WTC11 (cell line): ENCODE data around the gene C17orf113. TPM values are rescaled to one million over a fixed set of nuclear protein-coding genes. Genes with fewer than 3 reads are reported as not detected.

Experiments used
- ATAC-seq: fragments of 200-7000 bp; cut with Tn5 transposase; 2 replicates; pipeline ENCODE4 v1.10.0; 2021; ENCODE audit warnings: mild to moderate bottlenecking, moderate library complexity
- CTCF ChIA-PET: fragments of 300-600 bp; sonication (Branson Sonifier 250); formaldehyde crosslinking; loops from one replicate; lab custom pipeline; 2021; ENCODE audit warnings: antibody characterized with exemption; lab: Charles Lee
- POLR2A ChIA-PET: fragments of 350-600 bp; sonication (Branson Sonifier 250); formaldehyde crosslinking; loops from one replicate; lab custom pipeline; 2021; ENCODE audit warnings: antibody characterized with exemption; lab: Charles Lee
- DNase-seq: peaks from one replicate; pipeline ENCODE4 v3.0.0; 2021; ENCODE audit warnings: low spot score
- H3K27ac Mint-ChIP-seq: 2 replicates; pipeline ENCODE4 v1.8.0; 2021; ENCODE audit warnings: mixed read lengths
- H3K27me3 Mint-ChIP-seq: 2 replicates; pipeline ENCODE4 v1.8.0; 2021; ENCODE audit warnings: low read depth, mild to moderate bottlenecking, moderate library complexity, mixed read lengths
- H3K36me3 Mint-ChIP-seq: 2 replicates; pipeline ENCODE4 v1.8.0; 2021; ENCODE audit warnings: mixed read lengths
- H3K4me1 Mint-ChIP-seq: 2 replicates; pipeline ENCODE4 v1.8.0; 2022; ENCODE audit warnings: mixed read lengths
- H3K4me3 Mint-ChIP-seq: 2 replicates; pipeline ENCODE4 v1.8.0; 2021; ENCODE audit warnings: mild to moderate bottlenecking, moderate library complexity, mixed read lengths
- H3K9me3 Mint-ChIP-seq: 2 replicates; pipeline ENCODE4 v1.8.0; 2021; ENCODE audit warnings: mixed read lengths
- ATF3 ChIP-seq: sonication (generic); formaldehyde crosslinking; conservative IDR thresholded peaks from 2 replicates; pipeline ENCODE4 v1.8.1; 2022; ENCODE audit warnings: mild to moderate bottlenecking, missing genetic modification reagents
- CBFB ChIP-seq: sonication (generic); formaldehyde crosslinking; IDR thresholded peaks from 2 replicates; pipeline ENCODE4 v1.8.1; 2022; ENCODE audit warnings: mild to moderate bottlenecking, low read depth, missing genetic modification reagents
- CTCF ChIP-seq: fragments of 200-600 bp; IDR thresholded peaks from 2 replicates; pipeline ENCODE4 v1.8.0; 2022; ENCODE audit warnings: antibody characterized with exemption
- E2F1 ChIP-seq: sonication (generic); formaldehyde crosslinking; IDR thresholded peaks from 2 replicates; pipeline ENCODE4 v1.8.0; 2022; ENCODE audit warnings: mild to moderate bottlenecking, missing genetic modification reagents
- ESRRA ChIP-seq: sonication (generic); formaldehyde crosslinking; IDR thresholded peaks from 2 replicates; pipeline ENCODE4 v1.8.1; 2022; ENCODE audit warnings: mild to moderate bottlenecking, missing genetic modification reagents, borderline replicate concordance
- FOXP4 ChIP-seq: sonication (generic); formaldehyde crosslinking; IDR thresholded peaks from 2 replicates; pipeline ENCODE4 v1.8.0; 2022; ENCODE audit warnings: mild to moderate bottlenecking, missing genetic modification reagents
- HMGXB4 ChIP-seq: sonication (generic); formaldehyde crosslinking; IDR thresholded peaks from 2 replicates; pipeline ENCODE4 v1.8.1; 2023; ENCODE audit warnings: mild to moderate bottlenecking, moderate library complexity, missing genetic modification reagents
- IRF1 ChIP-seq: sonication (generic); formaldehyde crosslinking; IDR thresholded peaks from 2 replicates; pipeline ENCODE4 v1.8.0; 2023; ENCODE audit warnings: missing genetic modification reagents
- KAT7 ChIP-seq: sonication (generic); formaldehyde crosslinking; IDR thresholded peaks from 2 replicates; pipeline ENCODE4 v1.8.1; 2023; ENCODE audit warnings: missing genetic modification reagents, mild to moderate bottlenecking, borderline replicate concordance
- NFATC4 ChIP-seq: fragments of 250-450 bp; sonication (Bioruptor Pico); IDR thresholded peaks from 2 replicates; pipeline ENCODE4 v1.9.0; 2021; ENCODE audit warnings: mild to moderate bottlenecking
- NFE2L1 ChIP-seq: sonication (generic); formaldehyde crosslinking; IDR thresholded peaks from 2 replicates; pipeline ENCODE4 v1.8.1; 2023; ENCODE audit warnings: missing genetic modification reagents
- SMAD4 ChIP-seq: sonication (generic); formaldehyde crosslinking; IDR thresholded peaks from 2 replicates; pipeline ENCODE4 v1.8.0; 2022; ENCODE audit warnings: mild to moderate bottlenecking, missing genetic modification reagents
- SOX15 ChIP-seq: fragments of 250-450 bp; sonication (Bioruptor Pico); IDR thresholded peaks from 2 replicates; pipeline ENCODE4 v1.9.0; 2021; ENCODE audit warnings: mild to moderate bottlenecking
- TCF7 ChIP-seq: sonication (generic); formaldehyde crosslinking; IDR thresholded peaks from 2 replicates; pipeline ENCODE4 v1.8.0; 2022; ENCODE audit warnings: mild to moderate bottlenecking, low read depth, missing genetic modification reagents, moderate library complexity
- TEAD4 ChIP-seq: sonication (generic); formaldehyde crosslinking; IDR thresholded peaks from 2 replicates; pipeline ENCODE4 v1.8.0; 2022; ENCODE audit warnings: mild to moderate bottlenecking, missing genetic modification reagents
- TP53 ChIP-seq: sonication (generic); formaldehyde crosslinking; IDR thresholded peaks from 2 replicates; pipeline ENCODE4 v1.8.1; 2023; ENCODE audit warnings: mild to moderate bottlenecking, missing genetic modification reagents
- USF2 ChIP-seq: sonication (generic); formaldehyde crosslinking; IDR thresholded peaks from 2 replicates; pipeline ENCODE4 v1.8.1; 2023; ENCODE audit warnings: mild to moderate bottlenecking, missing genetic modification reagents, moderate library complexity
- ZBTB43 ChIP-seq: sonication (generic); formaldehyde crosslinking; IDR thresholded peaks from 2 replicates; pipeline ENCODE4 v1.8.1; 2023; ENCODE audit warnings: mild to moderate bottlenecking, missing genetic modification reagents
- ZNF281 ChIP-seq: sonication (generic); formaldehyde crosslinking; IDR thresholded peaks from 2 replicates; pipeline ENCODE4 v1.8.0; 2023; ENCODE audit warnings: mild to moderate bottlenecking, missing genetic modification reagents
- ZNF512 ChIP-seq: sonication (generic); formaldehyde crosslinking; IDR thresholded peaks from 2 replicates; pipeline ENCODE4 v1.8.1; 2022; ENCODE audit warnings: missing genetic modification reagents, borderline replicate concordance
- total RNA-seq: library from RNA; stranded (reverse); gene quantifications from 3 replicates; pipeline ENCODE4 v1.2.3, GENCODE V29; 2021

The C17orf113 gene
- total RNA-seq, 1 experiment from 2014 or later = 1.9 TPM

- H3K4me3 Mint-ChIP-seq = no peak overlapping the region
- ChIA-PET CTCF (interaction anchor here (0.6 to 2.6 kb wide), 3 partner anchors 8 to 366 kb away, joined by 4 to 11 read pairs (median 5); no protein-coding TSS in a partner anchor), POLR2A (interaction anchor here (0.6 kb wide), 1 partner anchor 28 kb away, joined by 5 read pairs; no protein-coding TSS in a partner anchor)
- no peak for TF ChIP-seq HMGXB4 (CRISPR knock-in tag)
- TF ChIP-seq KAT7 (CRISPR knock-in tag) = no peak
- no peak for TF ChIP-seq SOX15 (CRISPR knock-in tag)
- TF ChIP-seq TCF7 (CRISPR knock-in tag) = no peak
- no peak for TF ChIP-seq ESRRA (CRISPR knock-in tag)
- TF ChIP-seq ZNF281 (CRISPR knock-in tag) = no peak
- TF ChIP-seq TP53 (CRISPR knock-in tag) = no peak
- no peak for TF ChIP-seq ATF3
- no peak for TF ChIP-seq SMAD4 (CRISPR knock-in tag)
- TF ChIP-seq E2F1 (CRISPR knock-in tag) = no peak
- TF ChIP-seq ZBTB43 (CRISPR knock-in tag) = no peak
- TF ChIP-seq CBFB (CRISPR knock-in tag) = no peak
- no peak for TF ChIP-seq ZNF512 (CRISPR knock-in tag)
- TF ChIP-seq FOXP4 = no peak
- no peak for TF ChIP-seq IRF1 (CRISPR knock-in tag)
- no peak for TF ChIP-seq CTCF
- TF ChIP-seq NFE2L1 = no peak
- no peak for TF ChIP-seq NFATC4
- TF ChIP-seq USF2 (CRISPR knock-in tag) = no peak
- no peak for TF ChIP-seq TEAD4 (CRISPR knock-in tag)
- TF ChIP-seq, all 79 proteins: peak for 0
- peaks cover 23% of the 10 kb centered on the region for H3K27me3 Mint-ChIP-seq
- no peak for DNase-seq
- peaks cover 25% of the 10 kb centered on the region for H3K4me1 Mint-ChIP-seq
- no peak overlapping the region for H3K27ac Mint-ChIP-seq
- H3K36me3 Mint-ChIP-seq = no peaks in the 10 kb centered on the region
- no peak for ATAC-seq
- no peaks in the 10 kb centered on the region for H3K9me3 Mint-ChIP-seq
Measured at GRCh38 chr17:42092939-42093338, 42.5 kb upstream of the C17orf113 start.
